ENCODE results near the gene CCDC93.
A peak's percentile ranks its signal among the peaks of the same experiment; 100 is the strongest.

The CCDC93 gene

GRCh38 chr2:118046634-118047210 is 32.9 kb upstream of the CCDC93 start:
- TF ChIP-seq CTCF (IDR thresholded peaks at IDR 0.05; ENCODE audit: low read depth, low read length, missing control alignments) = peak; percentile 48
- H3K4me3 ChIP-seq (ENCODE audit: low read depth, low read length) = no peak overlapping the region
- DNase-seq (ENCODE audit: low read depth) = no peak

- no peak overlapping the region for H3K4me3 ChIP-seq (ENCODE audit: low read depth, low read length)
- no peak for TF ChIP-seq CTCF (IDR thresholded peaks at IDR 0.05; ENCODE audit: low read depth, low read length, missing control alignments)
- no peak for DNase-seq (ENCODE audit: low read depth)
Measured at GRCh38 chr2:118045286-118045685, 31.4 kb upstream of the CCDC93 start.

- DNase-seq (ENCODE audit: low read depth) = no peak
- H3K4me3 ChIP-seq (ENCODE audit: low read depth, low read length) = no peak overlapping the region
- TF ChIP-seq CTCF (IDR thresholded peaks at IDR 0.05; ENCODE audit: low read depth, low read length, missing control alignments) = no peak
Measured at GRCh38 chr2:118044854-118045253, 31.0 kb upstream of the CCDC93 start.

GRCh38 chr2:118044103-118044716 is 30.3 kb upstream of the CCDC93 start:
- no peak for TF ChIP-seq CTCF (IDR thresholded peaks at IDR 0.05; ENCODE audit: low read depth, low read length, missing control alignments)
- no peak for DNase-seq (ENCODE audit: low read depth)
- H3K4me3 ChIP-seq (ENCODE audit: low read depth, low read length) = no peak overlapping the region

GRCh38 chr2:118040891-118041290 is 27.0 kb upstream of the CCDC93 start:
- DNase-seq (ENCODE audit: low read depth) = no peak
- H3K4me3 ChIP-seq (ENCODE audit: low read depth, low read length) = no peak overlapping the region
- TF ChIP-seq CTCF (IDR thresholded peaks at IDR 0.05; ENCODE audit: low read depth, low read length, missing control alignments) = no peak

- no peak for DNase-seq (ENCODE audit: low read depth)
- TF ChIP-seq CTCF (IDR thresholded peaks at IDR 0.05; ENCODE audit: low read depth, low read length, missing control alignments) = peak; percentile 82
- H3K4me3 ChIP-seq (ENCODE audit: low read depth, low read length) = no peak overlapping the region
Measured at GRCh38 chr2:118032169-118033013, 18.5 kb upstream of the CCDC93 start.

All from GM12864 (cell line).